Measurements from ENCODE around the gene GSTK1.
A peak's percentile ranks its signal among the peaks of the same experiment; 100 is the strongest.

GSTK1 gene

GRCh38 chr7:143269251-143269650, 6.0 kb downstream of the GSTK1 start:
- DNase-seq (ENCODE audit: low read depth in 1 of 2, low spot score in 1 of 2): peak in 1 of 2 experiments; percentile 19
- H3K27me3 ChIP-seq (ENCODE audit: insufficient read depth, poor library complexity, severe bottlenecking): no peaks in the 10 kb centered on the region
- TF ChIP-seq POLR2AphosphoS5 (IDR thresholded peaks at IDR 0.05; ENCODE audit: low read depth) (no peak), SPI1 (IDR thresholded peaks at IDR 0.05; ENCODE audit: borderline replicate concordance, low read depth) (no peak), CTCF (IDR thresholded peaks at IDR 0.05; ENCODE audit: insufficient read depth, low read length) (no peak), GABPA (IDR thresholded peaks at IDR 0.05; ENCODE audit: low read depth) (no peak)
- H3K27ac ChIP-seq (replicated peaks): no peak overlapping the region
- no peak overlapping the region for H3K4me3 ChIP-seq (replicated peaks; ENCODE audit: insufficient read depth, low read length)

- TF ChIP-seq CTCF (IDR thresholded peaks at IDR 0.05; ENCODE audit: insufficient read depth, low read length): no peak
- TF ChIP-seq POLR2AphosphoS5 (IDR thresholded peaks at IDR 0.05; ENCODE audit: low read depth): no peak
- TF ChIP-seq, protein P1, sequence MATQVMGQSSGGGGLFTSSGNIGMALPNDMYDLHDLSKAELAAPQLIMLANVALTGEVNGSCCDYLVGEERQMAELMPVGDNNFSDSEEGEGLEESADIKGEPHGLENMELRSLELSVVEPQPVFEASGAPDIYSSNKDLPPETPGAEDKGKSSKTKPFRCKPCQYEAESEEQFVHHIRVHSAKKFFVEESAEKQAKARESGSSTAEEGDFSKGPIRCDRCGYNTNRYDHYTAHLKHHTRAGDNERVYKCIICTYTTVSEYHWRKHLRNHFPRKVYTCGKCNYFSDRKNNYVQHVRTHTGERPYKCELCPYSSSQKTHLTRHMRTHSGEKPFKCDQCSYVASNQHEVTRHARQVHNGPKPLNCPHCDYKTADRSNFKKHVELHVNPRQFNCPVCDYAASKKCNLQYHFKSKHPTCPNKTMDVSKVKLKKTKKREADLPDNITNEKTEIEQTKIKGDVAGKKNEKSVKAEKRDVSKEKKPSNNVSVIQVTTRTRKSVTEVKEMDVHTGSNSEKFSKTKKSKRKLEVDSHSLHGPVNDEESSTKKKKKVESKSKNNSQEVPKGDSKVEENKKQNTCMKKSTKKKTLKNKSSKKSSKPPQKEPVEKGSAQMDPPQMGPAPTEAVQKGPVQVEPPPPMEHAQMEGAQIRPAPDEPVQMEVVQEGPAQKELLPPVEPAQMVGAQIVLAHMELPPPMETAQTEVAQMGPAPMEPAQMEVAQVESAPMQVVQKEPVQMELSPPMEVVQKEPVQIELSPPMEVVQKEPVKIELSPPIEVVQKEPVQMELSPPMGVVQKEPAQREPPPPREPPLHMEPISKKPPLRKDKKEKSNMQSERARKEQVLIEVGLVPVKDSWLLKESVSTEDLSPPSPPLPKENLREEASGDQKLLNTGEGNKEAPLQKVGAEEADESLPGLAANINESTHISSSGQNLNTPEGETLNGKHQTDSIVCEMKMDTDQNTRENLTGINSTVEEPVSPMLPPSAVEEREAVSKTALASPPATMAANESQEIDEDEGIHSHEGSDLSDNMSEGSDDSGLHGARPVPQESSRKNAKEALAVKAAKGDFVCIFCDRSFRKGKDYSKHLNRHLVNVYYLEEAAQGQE (IDR thresholded peaks at IDR 0.05; ENCODE audit: insufficient replicate concordance, low read depth): no peak
- TF ChIP-seq SPI1 (IDR thresholded peaks at IDR 0.05; ENCODE audit: borderline replicate concordance, low read depth): no peak
- TF ChIP-seq GABPA (IDR thresholded peaks at IDR 0.05; ENCODE audit: low read depth): no peak
- DNase-seq (ENCODE audit: low read depth in 1 of 2, low spot score in 1 of 2): no peak
Observed at GRCh38 chr7:143271240-143271639, 8.0 kb downstream of the GSTK1 start.

GRCh38 chr7:143272871-143273270, 9.6 kb downstream of the GSTK1 start:
- Histone ChIP-seq H3K4me3 (replicated peaks; ENCODE audit: insufficient read depth, low read length) (no peak overlapping the region), H3K27me3 (ENCODE audit: insufficient read depth, poor library complexity, severe bottlenecking) (no peaks in the 10 kb centered on the region), H3K27ac (replicated peaks) (no peak overlapping the region)
- TF ChIP-seq POLR2AphosphoS5 (IDR thresholded peaks at IDR 0.05; ENCODE audit: low read depth): no peak
- TF ChIP-seq SPI1 (IDR thresholded peaks at IDR 0.05; ENCODE audit: borderline replicate concordance, low read depth): no peak
- TF ChIP-seq GABPA (IDR thresholded peaks at IDR 0.05; ENCODE audit: low read depth): no peak
- TF ChIP-seq, protein P1 (IDR thresholded peaks at IDR 0.05; ENCODE audit: insufficient replicate concordance, low read depth): no peak
- no peak for TF ChIP-seq CTCF (IDR thresholded peaks at IDR 0.05; ENCODE audit: insufficient read depth, low read length)
- no peak for DNase-seq (ENCODE audit: low read depth in 1 of 2, low spot score in 1 of 2)

More at GRCh38 chr7:143271240-143271639, 8.0 kb downstream of the GSTK1 start:
- no peak overlapping the region for H3K27ac ChIP-seq (replicated peaks)
- no peaks in the 10 kb centered on the region for H3K27me3 ChIP-seq (ENCODE audit: insufficient read depth, poor library complexity, severe bottlenecking)
- H3K4me3 ChIP-seq (replicated peaks; ENCODE audit: insufficient read depth, low read length): no peak overlapping the region
